GM06990 (cell line): ENCODE measurements around the gene OTOA.
"Not testable (repeated sequence)": the region's sequence is repeated elsewhere in the genome, so short reads cannot be mapped to it uniquely, and the experiment has no call there.

Experiments used
- DNase-seq: peaks from one replicate; pipeline ENCODE4 v3.0.0-alpha.2; 2011; ENCODE audit not compliant: insufficient read length; ENCODE audit errors: extremely low read depth
- H3K27me3 ChIP-seq: replicated peaks from 2 replicates; pipeline ENCODE4 v1.6.0; 2011; ENCODE audit warnings: low read length; ENCODE audit not compliant: control insufficient read depth, insufficient read depth
- H3K36me3 ChIP-seq: 2 replicates; pipeline ENCODE4 v1.5.1; 2011; ENCODE audit warnings: low read length; ENCODE audit not compliant: control insufficient read depth, insufficient read depth
- H3K4me3 ChIP-seq: replicated peaks from 2 replicates; pipeline ENCODE4 v1.5.1; 2011; ENCODE audit warnings: low read depth, mild to moderate bottlenecking, control low read depth, low read length
- CTCF ChIP-seq: IDR thresholded peaks from 2 replicates; pipeline ENCODE4 v1.5.1; 2011; ENCODE audit warnings: low read length, control low read depth, mild to moderate bottlenecking, inconsistent platforms; ENCODE audit not compliant: insufficient read depth, poor library complexity, severe bottlenecking

Gene OTOA

DNA sequence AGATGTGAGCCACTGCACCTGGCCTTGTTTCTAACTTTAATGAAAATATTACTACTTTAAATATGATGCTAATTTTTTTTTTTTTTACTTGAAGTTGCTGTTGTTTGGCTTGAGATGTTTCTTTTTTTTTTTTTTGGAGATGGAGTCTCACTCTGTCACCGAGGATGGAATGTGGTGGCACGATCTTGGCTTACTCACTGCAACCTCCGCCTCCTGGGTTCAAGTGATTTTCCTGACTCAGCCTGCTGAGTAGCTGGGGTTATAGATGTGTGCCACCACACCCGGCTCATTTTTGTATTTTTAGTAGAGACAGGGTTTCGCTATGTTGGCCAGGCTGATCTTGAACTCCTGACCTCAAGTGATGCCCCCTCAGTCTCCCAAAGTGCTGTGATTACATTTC is 35.0 kb upstream of the OTOA start:
- Histone ChIP-seq H3K4me3 (no peak overlapping the region), H3K27me3 (no peaks in the 10 kb centered on the region), H3K36me3 (no peaks in the 10 kb centered on the region; the same call in 1 of the 2 replicates)
- no peak for DNase-seq
- no peak for TF ChIP-seq CTCF

- not testable (repeated sequence) for H3K36me3 ChIP-seq, H3K27me3 ChIP-seq, H3K4me3 ChIP-seq, DNase-seq
These were observed 33.9 kb upstream of the OTOA start for GRCh38 chr16:21629616-21630539.

DNA sequence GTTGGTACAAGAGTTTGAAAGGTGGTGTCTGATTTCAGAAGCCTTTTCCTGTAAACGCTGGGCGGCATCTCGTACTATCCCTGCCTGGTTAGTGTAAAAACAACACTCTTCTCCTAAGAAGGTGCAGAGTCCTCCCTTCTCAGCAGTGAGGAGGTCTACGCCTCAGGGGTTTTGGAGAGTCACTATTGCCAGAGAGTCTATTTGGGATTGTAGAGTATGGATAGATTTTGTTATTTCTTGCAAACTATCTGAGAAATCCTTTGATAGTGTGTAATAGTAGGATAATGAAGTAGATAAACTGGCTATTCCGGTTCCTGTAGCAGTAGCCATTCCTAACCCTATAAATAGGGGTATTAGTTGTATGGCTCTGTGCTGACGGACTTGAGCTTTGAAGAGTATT is 32.9 kb upstream of the OTOA start:
- not testable (repeated sequence) for H3K36me3 ChIP-seq, DNase-seq, H3K27me3 ChIP-seq, H3K4me3 ChIP-seq

DNA sequence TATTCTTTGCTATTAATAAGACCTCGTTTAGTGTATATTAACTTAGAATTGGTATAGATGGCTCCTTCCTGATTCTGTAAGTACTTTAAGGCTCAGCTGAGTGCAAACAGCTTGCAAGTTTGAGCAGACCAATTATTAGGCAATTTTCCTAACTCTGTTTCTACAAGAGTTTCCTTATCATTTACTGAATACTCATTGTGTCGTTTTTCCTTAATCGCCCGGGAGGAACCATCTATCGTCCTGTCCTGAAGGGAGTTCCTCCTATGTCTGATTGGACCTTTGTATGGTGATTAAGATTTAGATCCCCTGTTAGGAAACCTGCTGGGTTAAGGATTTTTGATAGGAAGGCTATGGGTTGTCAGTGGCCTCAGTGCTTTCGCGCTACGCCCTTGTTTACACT is 32.4 kb upstream of the OTOA start:
- not testable (repeated sequence) for H3K4me3 ChIP-seq, H3K36me3 ChIP-seq, H3K27me3 ChIP-seq, DNase-seq

DNA sequence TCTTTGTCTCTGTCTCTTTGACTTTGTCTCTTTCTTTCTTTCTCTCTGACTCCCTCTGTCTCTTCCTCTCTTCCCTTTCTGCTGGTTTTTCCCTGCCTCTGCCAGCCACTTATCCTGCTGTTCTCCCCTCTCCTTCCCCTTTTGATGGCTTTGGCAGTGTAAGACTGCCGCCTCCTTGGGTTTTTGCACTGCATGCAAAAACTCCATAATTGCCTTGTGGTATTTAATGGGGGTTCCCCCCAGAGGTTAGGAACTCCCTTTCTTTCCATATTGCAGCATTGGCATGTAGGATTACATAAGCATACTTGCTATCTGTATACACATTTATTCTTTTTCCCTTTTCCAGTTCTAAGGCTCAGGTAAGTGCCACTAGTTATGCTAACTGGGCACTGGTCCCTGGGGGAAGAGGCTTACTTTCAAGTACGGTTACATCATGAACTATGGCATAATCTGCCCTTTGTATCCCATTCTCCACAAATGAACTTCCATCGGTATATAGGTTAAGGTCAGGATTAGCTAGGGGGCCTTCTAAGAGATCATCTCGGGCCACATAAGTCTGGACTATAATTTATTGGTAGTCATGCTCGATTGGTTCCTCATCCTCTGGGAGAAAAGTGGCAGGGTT is 31.7 kb upstream of the OTOA start:
- not testable (repeated sequence) for DNase-seq, H3K4me3 ChIP-seq, H3K36me3 ChIP-seq, H3K27me3 ChIP-seq

DNA sequence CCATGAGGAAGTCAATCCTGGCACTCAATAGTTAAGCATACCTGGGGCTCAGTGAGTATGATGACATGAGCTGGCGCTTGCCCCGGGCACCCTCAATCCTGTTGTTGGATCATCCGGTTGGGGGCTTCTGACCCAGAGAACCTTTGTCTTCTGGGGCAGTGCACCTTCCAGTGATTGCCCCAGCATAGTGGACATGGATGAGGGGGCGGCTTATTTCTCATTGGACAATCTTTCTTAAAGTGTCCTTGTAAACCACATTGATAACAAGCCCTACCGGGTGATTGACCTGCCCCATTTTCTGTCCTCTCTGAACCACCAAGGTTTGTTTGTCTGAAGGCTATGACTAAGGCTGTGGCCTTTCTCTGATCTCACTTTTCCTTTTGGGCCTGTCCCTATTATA is 29.6 kb upstream of the OTOA start:
- no peak overlapping the region for H3K4me3 ChIP-seq
- no peak for DNase-seq
- TF ChIP-seq CTCF = no peak
- H3K36me3 ChIP-seq = no peaks in the 10 kb centered on the region; the same call in 1 of the 2 replicates
- no peaks in the 10 kb centered on the region for H3K27me3 ChIP-seq

- not testable (repeated sequence) for H3K27me3 ChIP-seq, H3K4me3 ChIP-seq, H3K36me3 ChIP-seq, DNase-seq
These were observed 28.1 kb upstream of the OTOA start for GRCh38 chr16:21635694-21636093.

DNA sequence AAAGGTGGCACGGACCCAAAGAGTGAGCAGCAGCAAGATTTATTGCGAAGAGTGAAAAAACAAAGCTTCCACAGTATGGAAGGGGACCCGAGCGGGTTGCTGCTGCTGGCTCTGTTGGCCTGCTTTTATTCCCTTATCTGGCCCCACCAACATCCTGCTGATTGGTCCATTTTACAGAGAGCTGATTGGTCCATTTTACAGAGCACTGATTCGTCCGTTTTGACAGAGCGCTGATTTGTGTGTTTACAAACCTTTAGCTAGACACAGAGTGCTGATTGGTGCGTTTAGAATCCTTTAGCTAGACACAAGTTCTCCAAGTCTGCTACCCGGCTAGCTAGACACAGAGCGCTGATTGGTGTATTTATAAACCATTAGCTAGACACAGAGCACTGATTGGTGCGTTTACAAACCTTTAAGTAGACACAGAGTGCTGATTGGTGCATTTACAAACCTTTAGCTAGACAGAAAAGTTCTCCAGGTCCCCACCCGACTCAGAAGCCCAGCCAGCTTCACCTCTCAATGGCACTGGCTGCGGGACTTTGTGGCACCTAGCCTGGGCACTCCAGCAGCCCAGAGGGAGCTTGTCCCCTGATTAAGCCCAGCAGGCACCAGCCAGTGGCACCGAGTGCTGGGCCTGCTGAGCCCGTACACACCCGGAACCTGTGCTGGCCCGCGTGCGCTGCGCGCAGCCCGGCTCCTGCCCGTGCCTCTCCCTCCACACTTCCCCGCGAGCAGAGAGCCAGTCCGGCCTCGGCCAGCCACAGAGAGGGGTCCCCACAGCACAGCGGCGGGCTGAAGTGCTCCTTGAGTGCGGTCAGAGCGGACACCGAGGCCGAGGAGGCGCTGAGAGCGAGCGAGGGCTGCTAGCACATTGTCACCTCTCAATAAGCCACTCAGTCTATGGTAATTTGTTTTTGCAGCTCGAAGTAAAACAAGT is 26.5 kb upstream of the OTOA start:
- H3K27me3 ChIP-seq = no peaks in the 10 kb centered on the region
- no peak for TF ChIP-seq CTCF
- DNase-seq = no peak
- no peak overlapping the region for H3K4me3 ChIP-seq
- no peaks in the 10 kb centered on the region for H3K36me3 ChIP-seq
